HG03354 (cell line): Measurements from ENCODE around the gene MLC1.

ENCODE experiments used
- ATAC-seq: cut with Tn5 transposase; IDR thresholded peaks from one replicate; pipeline ENCODE4 v1.9.1; 2021; ENCODE audit warnings: mild to moderate bottlenecking; ENCODE audit not compliant: unreplicated experiment, poor library complexity, severe bottlenecking

The MLC1 gene

DNA sequence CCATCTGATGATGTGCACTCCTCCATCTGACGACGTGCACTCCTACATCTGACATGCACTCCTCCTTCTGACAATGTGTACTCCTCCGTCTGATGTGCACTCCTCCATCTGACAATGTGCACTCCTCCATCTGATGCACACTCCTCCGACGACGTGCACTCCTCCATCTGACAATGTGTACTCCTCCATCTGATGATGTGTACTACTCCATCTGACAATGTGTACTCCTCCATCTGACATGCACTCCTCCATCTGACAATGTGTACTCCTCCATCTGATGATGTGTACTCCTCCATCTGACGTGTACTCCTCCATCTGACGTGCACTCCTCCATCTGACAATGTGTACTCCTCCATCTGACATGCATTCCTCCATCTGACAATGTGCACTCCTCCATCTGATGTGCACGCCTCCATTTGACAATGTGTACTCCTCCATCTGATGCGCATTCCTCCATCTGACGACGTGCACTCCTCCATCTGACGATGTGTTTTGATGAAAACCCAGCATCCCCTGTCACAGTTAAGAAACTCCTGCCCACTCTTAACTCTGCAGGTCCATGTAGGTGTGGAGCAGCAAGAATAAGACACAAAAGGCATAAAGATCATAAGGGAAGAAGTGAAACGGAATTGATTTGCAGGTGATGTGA is 62.9 kb downstream of the MLC1 start:
- ATAC-seq, result no peak

DNA sequence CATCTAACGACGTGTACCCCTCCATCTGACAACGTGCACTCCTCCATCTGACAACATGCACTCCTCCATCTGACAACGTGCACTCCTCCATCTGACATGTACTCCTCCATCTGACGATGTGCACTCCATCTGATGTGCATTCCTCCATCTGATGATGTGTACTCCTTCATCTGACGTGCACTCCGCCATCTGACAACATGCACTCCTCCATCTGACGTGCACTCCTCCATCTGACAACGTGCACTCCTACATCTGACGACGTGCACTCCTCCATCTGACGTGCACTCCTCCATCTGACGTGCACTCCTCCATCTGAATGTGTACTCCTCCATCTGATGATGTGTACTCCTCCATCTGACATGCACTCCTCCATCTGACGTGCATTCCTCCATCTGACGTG is 64.6 kb downstream of the MLC1 start:
- no peak for ATAC-seq

DNA sequence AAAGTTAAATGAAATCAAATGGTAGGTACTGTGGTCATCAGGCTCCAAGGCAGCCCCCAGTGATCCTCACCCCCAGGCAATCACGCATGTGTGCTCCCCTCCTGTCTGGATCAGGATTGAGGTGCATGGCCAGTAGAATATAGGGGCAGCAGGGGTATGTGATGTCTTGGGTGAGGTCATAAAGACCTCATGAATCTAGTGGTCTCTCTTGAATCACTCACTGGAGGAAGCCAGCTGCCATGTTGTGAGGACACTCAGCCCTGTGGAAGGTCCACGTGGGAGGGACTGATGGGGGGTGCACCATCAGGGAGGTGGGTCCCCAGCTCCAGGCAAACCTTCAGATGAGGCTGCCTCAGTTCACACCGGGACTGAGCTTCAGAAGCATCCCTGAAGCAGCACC is 65.9 kb downstream of the MLC1 start:
- ATAC-seq, result no peak

DNA sequence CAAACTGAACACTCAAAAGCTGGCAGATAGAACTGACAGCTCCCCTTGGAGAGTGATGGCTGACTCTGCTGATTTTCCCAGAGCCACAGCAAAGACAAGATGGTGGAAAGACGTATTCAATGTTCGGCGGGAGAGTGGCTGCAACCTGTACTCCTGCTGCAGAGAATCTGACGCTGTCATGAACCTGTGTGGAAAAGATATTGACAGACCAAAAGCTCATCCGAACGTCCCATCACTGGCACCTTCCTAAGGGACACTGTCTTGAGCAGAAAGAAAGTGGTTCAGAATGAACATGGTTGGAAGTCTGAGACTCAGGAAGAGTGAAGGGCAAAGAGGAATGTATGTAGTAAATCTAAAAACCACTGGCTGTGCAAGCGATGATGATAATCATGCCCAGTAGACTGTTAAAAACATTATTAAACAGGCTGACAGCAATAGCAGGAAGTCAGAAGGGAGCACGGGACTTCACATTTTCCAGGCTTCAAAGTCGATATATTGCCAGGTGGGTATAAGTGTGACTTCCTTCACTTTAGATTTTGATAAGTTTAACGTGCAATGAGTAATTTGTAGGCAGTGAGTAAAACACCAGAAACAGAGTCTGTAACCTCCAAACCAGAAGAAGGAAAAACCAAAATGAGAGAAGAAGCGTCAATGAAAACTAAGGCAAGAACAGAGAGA is 66.5 kb downstream of the MLC1 start:
- ATAC-seq, result no peak

DNA sequence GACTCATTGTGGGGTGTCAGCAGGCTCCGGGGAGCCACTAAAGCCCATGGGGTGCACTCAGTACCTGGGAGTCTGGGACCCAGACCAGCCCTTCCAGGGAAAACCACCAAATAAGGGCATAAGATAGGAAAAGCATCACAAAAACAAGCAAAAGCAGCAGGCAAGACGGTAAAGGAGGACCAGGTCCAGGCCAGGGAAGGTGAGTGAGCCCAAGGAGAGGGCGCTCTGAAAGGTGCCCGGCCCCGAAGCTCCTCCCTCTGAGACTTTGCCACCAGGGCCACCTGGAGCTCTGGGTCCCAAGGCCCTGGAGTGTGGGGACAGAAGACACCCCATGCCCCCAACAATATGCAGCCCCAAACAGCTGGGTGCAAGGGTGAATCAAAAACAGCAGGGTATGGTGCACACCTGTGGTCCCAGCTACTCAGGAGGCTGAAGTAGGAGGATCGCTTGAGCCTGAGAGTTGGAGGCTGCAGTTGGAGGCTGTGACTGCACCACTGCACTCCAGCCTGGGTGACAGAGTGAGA is 67.5 kb downstream of the MLC1 start:
- no peak for ATAC-seq

DNA sequence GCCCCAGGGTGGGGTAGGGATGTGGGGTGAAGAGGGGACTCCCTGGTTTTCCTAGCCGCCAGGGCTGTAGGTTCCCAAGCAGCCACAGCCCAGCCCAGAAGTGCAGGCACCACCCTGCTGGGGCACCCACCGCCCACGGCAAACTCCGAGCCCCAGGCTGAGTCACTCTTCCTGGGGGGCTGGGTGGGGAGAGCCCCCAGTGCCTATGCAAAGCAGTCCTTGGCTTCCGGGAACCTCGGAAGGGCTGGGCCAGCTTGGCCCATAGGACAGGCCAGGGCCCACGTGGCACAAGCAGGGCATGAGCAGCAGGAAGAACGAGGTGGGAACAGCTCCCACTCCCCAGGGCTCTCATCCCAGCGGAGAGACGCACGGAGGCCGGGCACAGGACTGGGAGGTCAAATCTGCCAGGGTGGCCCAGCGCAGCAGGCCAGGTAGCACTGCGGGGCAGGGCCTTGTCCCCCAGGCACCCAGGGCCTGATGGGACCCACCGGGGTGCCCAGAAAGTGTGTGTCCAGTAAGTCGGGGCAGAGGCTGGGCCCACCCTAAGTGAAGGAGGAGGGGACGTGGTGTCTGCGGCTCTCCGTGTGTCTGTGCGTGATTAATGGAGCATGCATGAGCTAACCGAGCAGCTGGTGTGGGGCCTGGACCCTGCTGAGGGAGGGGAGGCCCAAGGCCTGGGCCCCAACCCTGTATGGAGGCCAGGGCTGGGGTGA is 68.1 kb downstream of the MLC1 start:
- ATAC-seq, result no peak

DNA sequence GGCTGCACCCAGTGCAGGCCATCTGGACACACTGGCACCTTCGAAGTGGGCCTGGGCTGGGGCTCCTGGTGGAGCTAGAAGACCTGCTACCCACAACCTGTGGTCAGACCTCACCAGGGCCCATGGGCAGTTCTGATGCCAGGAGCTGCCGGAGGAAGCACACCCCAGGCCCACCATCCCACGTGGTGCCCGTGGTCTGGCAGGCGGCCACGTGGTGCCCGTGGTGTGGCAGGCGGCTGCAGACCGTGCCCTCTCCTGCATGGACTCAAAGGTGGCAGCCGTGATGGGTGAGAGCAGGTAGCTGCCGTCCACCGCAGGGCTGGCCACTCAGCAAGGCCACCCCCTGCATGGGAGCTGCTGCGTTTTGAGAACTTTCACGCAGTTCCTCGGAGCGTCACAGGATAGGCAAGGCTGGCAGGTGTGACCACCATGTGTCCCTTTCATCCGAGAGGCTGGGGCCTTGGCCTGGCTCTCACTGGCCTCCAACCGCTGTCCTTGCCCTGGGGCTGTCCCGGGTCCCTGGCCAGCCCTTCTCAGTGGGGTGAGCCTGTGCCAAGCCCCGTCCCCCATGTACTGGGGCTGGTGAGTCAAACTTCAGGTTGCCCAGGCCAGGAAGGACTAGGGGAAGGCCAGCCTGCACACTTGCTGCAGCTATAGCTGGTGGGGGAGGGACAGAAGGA is 68.8 kb downstream of the MLC1 start:
- ATAC-seq, result no peak

DNA sequence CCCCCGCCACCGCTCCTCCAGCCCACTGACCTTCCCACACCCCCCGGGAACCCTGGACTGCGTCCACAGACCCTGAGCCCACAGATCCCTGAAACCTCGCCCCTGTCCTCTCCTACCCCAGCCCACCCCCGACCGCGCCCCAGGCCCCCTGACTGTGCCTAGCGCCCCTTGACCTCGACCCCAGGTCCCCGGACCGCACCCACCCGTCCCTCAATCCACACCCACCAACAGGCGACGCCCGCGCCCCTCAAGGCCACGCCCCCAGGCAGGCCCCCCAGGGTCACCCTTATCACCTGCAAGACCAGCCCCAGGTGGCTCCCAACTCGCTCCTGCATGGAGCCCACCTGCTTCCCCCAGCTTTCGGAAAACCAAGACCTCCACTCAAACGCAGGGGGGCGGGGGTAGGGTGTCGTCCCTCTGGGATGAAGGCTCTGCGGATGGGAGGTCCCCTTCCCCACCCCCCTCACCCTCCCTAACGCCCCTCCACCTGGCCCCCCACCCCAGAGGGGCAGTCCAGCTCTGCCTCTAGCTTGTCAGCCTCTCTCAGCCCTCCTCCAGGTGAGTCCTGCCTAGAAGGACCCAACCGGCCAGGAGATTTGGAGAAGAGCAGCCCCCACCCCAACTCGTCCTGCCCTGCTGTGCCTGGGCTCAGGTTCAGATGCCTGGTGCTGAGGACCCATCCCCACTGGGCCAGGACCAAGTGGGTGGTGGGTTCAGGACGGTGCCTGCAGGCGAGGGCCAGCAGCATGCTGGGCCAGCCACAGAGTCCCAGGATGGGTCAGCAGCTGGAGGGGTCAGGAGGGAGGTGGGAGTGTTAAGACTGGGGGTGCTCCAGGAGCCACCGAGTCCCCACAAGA is 69.5 kb downstream of the MLC1 start:
- no peak for ATAC-seq

DNA sequence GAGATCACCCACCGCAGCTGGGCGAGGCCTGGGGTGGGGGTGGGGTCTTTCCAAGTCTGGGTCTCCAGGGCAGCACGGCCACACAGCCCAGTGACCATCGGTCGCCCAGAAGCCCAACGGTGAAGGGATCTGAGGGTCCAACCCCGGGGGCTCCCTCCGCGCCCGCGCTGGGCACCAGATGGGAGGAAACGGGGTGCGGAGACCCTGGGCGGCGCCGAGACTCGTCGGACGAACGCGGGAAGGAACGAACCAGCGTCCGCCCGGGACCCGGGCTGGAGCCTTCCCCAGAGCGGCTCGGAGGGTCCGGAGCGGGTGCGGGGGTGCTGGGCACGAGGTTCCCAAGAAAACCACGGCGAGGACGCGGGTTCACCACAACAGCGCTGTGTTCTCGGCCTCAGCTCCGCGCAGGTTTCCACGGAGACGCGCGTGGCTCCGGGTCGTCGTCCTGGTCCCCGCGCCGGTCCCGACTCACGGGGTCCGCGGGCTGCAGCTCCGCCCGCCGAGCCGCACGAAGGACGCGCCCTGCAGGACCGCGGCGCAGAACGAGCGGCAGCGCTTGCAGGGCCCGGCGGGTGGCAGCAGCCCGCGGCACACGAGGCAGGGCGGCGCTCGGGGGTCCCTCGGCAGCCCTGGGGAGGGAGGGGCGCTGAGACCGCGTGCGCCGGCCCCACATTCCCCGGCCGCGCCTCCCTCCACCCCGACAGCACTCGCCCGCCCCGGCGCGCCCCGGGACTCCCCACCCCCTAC is 70.4 kb downstream of the MLC1 start:
- ATAC-seq, result no peak

DNA sequence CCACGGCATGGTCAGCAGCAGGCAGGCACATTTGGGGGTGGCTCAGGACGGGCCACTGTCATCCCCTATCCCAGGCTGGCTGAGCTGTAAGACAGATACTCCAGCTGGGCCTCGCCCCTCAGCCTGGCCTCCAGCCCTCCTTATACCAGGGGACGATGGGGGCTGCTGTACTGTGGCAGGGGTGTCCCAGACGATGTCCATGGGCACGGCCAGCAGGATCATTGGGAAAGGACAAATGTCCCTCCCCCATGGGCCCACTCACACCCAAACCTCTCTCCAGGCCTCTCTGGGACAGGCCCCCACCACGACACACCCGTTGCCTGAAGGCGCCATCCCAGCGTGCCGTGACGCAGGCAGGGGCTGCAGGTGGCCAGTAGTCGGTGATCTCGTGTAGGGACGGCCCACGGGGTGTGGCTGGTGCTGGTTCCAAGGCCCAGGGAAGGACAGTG is 71.1 kb downstream of the MLC1 start:
- ATAC-seq, result no peak

DNA sequence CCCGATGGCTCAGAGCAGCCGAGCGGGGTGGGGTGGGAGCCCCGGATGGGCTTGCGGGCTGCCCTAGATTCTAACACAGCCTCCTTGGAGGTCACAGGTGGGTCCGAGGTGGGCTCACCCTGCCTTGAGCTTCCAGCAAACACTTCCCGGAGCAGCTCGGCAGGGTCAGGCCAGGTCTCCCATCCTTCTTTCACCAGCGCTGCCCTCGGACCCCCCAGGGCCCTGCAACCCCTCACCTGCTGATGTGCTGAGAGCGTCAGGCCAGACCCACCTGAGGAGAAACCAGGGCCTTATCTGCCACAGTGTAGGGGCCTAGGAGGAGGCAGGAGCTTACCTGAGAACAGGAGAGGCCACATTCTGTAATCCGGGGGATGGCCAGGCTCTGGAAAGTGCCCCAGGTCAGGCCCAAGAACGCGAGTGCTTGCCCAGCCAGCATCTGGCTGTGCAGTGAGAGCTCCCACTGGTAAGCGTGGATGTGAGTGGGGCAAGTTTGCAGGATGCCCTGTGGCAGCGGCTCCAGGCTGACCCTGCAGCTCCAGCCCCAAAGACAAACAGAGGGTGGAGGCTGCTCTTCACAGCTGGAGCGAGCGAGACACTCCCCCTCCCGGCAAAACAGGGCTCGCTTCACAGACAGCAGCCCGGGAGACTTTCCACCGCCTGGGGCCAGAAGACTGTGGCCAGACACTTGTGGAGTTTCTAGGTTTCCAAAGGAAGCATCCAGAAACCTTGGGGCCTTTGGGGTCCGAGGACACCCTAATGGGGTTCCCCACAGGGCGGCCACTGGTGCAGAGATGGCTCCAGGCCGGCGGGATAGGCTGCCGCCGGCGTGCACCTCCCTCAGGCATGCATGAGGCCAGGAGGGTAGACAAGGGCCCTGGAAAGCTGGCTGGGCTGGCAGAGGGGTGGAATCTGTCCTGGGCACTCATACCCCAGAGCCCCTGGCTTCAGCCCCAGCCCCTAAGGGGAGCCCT is 72.7 kb downstream of the MLC1 start, which contains the start of gene IL17REL:
Gene IL17REL (minus strand): TSS at position 555 of the 971 bp plus-strand sequence. CDS start 119 bp downstream, at position 436.
- ATAC-seq, result no peak

DNA sequence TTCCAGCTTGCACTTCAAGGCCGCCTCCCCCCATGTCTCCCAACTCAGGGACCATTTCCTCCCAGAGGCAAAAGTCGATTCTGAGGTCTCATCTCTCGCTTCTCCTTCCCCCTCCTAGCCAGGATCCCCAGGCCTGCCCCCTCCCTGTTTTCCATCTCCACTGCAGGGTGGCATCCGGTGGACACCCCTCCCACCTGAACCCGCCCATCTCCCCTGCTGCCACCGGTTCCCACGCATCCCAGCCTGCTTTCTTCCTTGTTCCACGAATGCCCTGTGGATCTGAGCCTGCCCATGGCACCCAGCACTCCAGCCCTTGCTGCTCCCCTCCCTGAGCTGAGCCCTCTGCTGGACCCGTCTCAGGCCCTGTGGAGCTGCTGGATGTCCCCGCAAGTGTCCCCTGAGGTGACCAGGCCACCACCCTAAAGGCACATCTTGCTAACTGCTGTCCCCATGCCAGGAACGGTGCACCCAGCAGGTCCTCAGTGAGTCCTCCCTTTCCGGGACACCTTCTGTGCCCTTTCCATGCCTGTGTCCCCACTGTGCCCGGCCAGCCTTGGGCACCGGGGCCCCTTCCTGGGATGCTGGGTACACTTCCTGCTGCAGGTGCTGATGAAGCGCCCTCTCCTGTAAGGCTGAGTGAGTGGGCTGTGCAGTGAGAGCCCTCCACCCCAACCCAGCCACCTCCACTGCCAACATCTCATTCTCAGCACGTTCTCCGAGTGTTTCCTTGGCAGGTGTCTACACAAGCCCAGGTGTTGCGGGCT is 73.6 kb downstream of the MLC1 start:
- no peak for ATAC-seq

DNA sequence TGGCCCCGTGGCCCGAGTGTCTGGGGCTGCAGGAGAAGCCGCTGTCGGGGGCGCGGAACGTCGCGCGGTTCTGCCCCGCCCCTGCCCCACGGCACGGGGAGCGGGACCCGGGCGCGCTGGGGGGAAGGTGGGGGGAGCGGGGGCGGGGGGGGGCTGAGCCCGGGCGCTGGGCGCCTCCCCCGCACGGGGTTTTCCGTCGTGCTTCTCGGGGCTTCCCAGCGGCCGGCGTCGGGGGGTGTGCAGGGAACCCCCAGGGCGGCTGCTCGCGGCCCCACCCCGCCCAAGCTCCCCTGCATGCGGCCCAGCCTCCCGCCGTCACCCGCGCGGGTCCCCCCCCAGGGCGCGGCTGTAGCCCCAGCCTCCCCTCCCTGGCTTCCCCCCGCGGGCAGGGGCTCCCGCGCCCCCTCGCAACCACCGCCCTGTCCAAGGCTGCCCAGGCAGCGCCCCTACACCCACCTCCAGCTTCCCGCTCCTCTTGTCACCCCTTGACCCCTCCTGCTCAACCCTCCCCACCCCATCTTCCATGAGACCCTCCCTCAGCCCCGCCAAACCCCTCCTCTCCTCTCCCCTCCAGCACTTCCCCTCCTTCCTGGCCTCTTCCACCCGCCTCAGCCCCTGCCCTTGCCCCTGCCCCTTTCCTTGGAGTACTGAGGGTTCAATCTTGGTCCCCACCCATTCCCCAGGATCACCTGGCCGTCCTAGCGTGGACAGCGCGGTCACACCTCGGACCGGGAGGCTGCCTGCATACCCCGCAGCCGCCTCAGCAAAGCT is 74.4 kb downstream of the MLC1 start:
- no peak for ATAC-seq

DNA sequence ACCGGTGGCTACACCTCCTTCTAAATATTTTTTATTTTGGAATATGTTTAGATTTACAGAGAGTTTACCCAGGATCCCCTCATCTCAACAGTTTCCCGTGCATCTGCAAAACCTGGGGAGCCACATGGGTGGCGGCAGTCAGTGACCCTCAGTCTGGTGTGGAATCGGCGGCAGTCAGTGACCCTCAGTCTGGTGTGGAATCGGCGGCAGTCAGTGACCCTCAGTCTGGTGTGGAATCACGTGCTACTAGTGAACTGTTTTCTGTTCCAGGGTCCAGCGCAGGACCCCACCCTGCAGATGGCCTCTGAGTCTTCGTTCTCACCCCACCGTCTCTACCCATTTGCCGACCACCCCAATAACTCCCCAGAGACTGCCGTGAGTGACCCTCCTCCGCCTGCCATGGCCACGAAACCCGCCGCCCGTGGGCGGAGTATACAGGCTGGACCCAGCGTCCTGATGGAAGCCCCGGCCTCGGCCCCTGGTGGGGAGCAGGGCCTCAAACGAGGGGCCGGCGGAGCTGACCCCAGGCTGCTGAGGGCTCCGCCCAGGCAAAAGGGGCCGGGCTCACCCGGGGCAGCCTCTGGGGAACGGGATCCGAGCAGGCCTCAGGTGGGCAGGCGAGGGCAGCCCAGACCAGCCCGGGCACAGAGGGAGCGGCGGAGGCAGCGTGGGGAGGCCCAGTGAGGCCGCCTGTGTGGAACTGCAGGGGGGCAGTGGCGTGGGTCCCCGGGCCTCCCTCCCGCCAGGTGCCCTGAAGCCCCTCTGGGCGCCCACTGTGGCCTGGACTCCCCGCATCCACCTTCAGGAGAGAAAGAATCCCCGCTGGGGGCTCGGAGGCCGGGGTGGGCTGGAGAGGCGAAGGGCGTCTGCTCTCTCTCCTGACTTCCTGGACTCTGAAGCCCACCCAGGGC is 75.2 kb downstream of the MLC1 start:
- ATAC-seq, result no peak
